ENCODE measurements around the gene CCDC7.
"Not testable (repeated sequence)": the region's sequence is repeated elsewhere in the genome, so short reads cannot be mapped to it uniquely, and the experiment has no call there.

CCDC7 gene

DNA sequence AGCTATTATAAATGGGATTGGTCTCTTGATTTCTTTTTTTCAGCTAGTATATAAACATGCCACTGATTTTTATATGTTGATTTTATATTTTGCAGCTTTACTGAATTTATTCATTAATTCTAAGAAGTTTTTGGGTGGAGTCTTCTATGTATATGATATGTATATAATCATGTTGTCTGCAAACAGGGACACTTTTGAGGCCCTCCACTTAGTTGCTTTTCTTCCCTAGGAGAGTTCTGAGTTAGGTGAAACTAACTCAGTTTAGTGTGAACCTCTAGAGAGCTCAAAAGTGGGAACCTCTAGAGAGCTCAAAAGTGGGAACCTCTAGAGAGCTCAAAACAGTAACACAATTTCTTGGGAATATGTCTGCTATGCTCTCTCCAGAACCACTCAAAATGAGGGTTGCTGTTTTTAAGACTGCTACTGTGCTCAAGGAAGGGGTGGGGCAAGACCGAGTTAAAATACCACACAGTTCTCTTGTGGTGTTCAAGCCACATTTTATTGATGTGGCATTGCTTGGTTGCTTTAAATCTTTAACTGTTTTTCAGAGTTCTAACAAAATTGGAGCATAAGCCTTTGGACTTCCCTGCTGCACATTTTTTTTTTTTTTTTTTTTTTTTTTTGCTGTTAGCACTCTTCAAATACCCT lies 13.2 kb downstream of the CCDC7 start:
- DNase-seq = peak; percentile 24

DNA sequence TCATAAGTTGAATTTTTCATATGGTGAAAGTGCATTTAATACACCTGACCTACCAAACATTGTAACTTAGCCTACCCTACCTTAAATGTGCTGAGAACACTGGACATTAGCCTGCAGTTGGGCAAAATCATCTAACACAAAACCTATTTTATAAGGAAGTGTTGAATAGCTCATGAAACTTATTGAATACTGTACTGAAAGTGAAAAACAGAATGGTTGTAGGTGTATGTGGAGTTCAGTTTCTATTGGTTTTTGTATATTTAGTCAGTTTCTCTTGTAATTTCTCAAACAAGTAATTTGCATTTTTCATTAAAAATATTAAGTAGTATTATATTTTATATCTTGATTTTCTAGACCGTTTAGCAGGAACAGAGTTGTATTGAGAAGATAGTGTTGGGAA lies 15.3 kb downstream of the CCDC7 start:
- no peak for DNase-seq

DNA sequence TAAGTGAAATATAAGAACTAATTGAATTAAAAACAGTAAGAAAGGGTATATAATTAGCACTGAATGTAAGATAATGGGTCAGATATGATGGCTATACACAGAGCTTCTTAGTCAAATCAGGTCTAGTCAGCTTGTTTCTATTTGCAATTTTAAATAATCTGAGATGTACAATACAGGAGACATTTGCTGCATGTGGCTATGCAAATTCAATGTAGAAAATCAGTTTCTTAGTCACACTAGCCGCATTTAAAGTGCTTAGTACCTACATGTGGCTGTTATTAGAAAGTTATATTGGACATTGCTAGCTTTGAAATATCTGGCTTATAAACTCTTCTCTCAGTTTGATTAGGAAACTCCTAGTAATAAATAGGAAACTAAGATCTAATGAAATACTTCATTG lies 25.3 kb downstream of the CCDC7 start:
- DNase-seq = no peak

DNA sequence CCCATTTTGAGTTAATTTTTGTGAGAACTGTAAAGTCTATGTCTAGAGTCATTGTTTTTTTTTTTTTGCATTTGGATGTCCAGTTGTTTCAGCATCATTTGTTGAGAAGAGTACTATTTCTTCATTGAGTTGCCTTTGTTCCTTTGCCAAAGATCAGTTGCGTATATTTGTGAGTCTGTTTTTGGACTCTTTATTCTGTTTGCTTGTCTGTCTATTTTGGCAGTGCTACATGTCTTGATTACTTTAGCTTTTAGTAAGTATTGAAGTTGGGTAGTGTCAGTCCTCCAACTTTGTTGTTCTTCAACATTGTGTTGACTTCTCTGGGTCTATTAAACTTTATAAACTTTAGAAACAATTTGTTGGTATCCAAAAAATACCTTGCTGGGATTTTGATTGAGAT lies 31.6 kb downstream of the CCDC7 start:
- DNase-seq = no peak

DNA sequence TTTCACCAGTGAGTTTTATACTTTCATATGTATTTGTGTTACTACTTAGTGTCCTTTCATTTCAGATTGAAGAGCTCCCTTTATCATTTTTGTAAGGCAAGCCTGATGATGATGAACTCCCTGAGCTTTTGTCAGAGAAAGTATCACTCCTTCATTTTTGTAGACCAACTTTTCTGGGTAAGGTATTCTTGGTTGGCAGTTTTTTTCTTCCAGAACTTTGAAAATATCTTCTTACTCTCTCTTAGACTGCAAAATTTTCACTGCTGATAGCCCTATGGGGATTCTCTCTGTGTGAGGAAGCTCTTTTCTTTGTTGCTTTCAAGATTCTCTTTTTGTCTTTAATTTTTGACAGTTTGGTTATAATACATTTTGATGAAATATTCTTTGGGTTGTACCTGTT lies 35.7 kb downstream of the CCDC7 start:
- no peak for DNase-seq

DNA sequence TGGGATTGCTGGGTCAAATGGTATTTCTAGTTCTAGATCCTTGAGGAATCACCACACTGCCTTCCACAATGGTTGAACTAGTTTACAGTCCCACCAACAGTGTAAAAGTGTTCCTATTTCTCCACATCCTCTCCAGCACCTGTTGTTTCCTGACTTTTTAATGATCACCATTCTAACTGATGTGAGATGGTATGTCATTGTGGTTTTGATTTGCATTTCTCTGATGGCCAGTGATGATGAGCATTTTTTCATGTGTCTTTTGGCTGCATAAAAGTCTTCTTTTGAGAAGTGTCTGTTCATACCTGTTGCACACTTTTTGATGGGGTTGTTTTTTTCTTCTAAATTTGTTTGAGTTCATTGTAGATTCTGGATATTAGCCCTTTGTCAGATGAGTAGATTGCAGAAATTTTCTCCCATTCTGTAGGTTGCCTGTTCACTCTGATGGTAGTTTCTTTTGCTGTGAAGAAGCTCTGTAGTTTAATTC lies 37.1 kb downstream of the CCDC7 start:
- not testable (repeated sequence) for DNase-seq

DNA sequence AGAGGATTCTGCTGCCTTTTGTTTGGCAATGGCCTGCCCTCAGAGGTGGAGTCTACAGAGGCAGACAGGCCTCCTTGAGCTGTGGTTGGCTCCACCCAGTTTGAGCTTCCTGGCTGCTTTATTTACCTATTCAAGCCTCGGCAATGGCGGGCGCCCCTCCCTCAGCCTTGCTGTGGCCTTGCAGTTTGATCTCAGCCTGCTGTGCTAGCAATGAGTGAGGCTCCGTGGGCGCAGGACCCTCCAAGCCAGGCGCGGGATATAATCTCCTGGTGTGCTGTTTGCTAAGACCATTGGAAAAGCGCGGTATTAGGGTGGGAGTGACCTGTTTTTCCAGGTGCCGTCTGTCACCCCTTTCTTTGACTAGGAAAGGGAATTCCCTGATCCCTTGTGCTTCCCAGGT lies 42.1 kb downstream of the CCDC7 start:
- DNase-seq = not testable (repeated sequence)

DNA sequence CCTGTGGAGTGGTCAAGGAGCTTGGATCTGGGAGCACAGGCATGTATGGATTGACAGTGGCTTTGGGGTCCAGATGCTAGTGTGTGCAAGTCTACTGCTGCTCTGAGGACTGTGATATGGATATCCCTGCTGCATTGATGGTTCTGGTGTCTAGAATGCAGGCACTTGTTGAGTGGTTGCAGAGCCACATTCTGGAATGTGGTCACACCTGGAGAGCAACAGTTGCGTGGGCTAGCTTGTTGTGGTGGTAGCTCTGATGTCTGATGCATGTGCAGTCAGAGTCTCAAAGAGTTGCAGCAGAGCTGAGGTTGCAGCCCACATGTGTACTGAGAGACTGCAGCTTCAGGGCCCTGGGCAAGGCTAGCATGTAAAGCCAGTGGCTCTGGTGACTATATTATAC lies 43.2 kb downstream of the CCDC7 start:
- no peak for DNase-seq

DNA sequence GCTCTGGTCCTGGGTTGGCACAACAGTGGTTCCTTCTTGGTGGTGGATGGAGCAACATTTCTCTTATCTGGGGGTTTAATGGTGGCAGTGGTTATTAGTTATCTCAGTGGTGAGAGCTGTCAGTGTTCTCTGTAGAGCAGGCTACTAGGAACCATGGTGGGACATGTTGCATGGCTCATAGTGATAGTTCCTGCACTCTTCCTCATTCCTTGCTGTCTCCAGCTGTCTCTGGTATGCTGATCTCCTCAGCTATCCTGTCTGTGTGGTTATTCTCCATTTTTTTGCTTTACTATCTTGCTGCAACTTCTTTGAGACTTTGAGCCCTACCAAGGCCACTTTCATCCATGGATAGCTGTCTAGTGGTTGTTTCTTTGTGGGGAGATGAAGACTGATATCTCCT lies 44.0 kb downstream of the CCDC7 start:
- DNase-seq = no peak

DNA sequence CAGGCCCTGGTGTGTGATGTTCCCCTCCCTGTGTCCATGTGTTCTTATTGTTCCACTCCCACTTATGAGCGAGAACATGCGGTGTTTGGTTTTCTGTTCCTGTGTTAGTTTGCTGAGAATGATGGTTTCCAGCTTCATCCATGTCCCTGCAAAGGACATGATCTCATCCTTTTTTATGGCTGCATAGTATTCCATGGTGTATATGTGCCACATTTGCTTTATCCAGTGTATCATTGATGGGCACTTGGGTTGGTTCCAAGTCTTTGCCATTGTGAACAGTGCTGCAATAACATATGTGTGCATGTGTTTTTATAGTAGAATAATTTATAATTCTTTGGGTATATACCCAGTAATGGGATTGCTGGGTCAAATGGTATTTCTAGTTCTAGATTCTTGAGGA lies 48.6 kb downstream of the CCDC7 start:
- DNase-seq = not testable (repeated sequence)

DNA sequence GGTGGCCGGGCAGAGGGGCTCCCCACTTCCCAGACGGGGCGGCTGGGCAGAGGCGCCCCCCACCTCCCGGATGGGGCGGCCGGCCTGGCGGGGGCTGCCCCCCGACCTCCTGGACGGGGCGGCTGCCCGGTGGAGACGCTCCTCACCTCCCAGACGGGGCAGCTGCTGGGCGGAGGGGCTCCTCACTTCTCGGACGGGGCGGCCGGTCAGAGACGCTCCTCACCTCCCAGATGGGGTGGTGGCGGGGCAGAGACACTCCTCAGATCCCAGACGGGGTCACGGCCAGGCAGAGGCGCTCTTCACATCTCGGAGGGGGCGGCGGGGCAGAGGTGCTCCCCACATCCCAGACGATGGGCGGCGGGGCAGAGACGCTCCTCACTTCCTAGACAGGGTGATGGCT lies 54.2 kb downstream of the CCDC7 start:
- not testable (repeated sequence) for DNase-seq

DNA sequence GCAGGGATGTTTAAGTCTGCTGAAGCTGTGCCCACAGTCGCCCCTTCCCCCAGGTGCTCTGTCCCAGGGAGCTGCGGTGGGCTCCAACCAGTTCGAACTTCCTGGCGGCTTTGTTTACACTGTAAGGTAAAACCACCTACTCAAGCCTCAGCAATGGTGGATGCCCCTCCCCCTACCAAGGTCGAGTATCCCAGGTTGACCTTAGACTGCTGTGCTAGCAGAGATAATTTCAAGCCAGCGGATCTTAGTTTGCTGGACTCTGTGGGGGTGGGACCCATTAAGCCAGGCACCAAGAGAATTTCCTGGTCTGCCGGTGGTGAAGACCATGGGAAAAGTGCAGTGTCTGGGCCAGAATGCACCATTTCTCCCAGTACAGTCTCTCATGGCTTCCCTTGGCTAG lies 56.0 kb downstream of the CCDC7 start:
- DNase-seq = no peak

DNA sequence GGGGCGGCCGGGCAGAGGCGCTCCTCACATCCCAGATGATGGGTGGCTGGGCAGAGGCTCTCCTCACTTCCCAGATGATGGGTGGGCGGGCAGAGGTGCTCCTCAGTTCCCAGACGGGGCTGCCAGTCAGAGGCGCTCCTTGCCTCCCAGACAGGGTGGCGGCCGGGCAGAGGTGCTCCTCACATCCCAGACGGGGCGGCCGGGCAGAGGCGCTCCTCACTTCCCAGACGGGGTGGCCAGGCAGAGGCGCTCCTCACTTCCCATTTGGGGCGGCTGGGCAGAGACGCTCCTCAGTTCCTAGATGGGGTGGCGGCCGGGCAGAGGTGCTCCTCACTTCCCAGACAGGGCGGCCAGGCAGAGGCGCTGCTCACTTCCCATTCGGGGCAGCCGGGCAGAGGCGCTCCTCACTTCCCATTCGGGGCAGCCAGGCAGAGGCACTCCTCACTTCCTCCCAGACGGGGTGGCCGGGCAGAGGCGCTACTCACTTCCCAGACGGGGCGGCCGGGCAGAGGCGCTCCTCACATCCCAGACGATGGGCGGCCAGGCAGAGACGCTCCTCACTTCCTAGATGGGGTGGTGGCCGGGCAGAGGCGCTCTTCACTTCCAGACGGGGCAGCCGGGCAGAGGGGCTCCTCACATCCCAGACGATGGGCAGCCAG lies 60.0 kb downstream of the CCDC7 start:
- not testable (repeated sequence) for DNase-seq

DNA sequence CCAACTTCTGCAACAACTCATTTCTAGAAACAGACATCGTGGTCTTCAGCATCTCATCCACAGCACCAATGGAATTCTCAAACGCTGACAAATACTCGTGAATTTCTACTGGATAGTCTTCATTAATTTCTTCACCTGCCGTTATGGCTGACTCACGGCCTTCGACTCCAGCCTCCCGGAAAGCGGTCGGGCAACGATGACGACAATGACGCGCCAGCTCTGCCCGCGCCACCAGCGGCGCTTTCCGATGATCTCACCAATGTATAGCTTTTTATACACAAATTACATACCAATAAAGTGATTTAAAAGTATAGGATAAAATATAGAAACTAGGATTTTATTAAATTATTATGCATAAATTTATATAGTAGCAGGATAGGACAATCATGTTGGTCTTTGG lies 65.7 kb downstream of the CCDC7 start:
- DNase-seq = no peak

DNA sequence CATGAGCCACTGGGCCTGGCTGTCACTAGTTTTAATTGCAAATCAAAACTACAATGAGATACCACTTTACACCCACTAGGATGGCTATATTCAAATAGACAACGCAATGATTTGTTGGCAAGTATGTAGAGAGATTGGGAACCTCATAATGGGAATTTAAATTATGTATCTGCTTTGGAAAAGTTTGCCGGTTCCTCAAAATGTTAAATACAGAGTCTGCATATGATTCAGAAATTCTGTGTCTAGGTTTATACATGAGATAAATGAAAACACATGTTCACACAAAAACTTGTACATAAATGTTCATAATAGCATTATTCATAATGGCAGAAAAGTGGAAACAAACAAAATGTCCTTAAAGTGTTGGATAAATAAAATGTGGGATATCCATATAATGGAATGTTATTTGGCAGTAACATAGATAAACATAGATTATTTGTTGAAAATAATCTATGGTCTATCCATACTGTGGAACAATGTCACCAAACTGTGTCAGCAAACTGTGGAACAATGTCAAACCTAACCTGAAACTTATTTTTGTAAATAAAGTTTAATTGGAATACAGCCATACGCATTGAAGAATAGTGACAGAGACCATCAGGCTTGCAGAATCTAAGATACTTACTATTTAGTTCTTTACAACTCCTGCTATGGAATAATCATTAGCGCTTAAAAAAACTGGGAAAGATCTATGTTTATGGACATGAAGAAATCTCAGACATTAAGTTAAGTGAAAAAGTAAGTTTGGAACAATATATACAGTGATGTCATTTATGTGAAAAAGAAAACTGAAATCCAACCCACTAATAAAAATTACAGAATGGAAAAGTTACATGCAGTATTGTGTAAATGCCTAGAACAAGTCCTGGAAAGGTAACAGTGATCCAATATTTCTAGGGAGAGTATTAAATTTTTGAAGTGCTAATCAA lies 70.9 kb downstream of the CCDC7 start:
- DNase-seq = no peak

DNA sequence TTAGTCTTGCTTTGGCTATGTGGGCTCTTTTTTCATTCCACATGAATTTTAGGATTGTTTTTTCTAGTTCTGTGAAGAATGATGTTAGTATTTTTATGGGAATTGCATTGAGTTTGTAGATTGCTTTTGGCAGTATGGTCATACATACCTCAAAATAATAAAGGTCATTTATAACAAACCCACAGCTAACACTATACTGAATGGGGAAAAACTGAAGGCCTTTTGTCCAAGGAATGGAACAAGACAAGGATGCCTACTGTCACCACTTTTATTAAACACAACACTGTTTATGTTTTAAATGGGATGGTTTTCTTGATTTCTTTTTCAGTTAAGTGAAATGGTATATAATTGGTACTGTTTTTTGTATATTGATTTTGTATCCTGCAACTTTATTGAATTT lies 84.3 kb downstream of the CCDC7 start:
- no peak for DNase-seq

DNA sequence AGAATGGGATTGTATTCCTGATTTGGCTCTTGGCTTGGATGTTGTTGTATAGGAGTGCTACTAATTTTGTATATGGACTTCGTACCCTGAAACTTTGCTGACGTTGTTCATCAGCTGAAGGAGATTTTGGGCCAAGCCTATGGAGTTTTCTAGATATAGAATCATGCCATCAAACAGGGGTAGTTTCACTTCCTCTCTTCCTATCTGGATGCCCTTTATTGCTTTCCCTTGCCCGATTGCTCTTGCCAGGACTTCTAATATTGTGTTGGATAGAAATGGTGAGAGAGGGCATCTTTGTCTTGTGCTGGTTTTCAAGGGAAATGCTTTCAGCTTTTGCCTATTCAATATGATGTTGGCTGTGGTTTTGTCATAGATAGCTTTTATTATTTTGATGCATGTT lies 92.3 kb downstream of the CCDC7 start:
- DNase-seq = no peak

DNA sequence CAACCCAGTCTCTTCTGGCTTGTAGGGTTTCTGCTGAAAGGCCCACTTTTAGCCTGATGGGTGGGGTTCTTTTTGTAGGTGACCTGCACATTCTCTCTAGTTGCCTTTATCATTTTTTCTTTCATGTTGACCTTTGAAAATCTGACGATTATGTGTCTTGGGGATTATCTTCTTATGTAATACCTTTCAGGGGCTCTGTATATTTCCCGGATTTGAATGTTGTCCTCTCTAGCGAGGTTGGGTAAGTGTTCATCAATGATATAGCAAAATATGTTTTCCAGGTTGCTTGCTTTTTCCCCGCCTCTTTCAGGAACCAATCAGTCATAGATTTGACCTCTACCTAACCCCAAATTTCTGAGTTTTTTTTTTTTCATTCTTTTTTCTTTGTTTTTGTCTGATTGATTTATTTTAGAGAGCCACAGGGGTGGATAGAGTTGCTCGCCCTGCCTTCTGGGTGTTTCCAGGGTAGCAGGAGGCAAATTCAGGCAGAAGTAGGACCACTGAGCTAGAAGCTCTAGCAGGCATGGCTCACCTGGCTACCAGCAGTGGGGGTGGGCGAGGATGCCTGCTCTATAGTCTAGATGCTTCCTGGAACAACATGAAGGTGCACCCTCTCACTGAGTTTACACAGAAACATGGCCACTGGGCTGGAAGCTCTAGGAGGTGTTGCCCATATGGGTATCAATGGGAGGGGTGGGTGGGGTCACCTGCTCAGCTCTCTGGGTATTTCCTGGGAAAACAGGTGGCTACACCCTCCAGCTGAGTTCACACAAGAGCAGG lies 94.9 kb downstream of the CCDC7 start:
- DNase-seq = no peak

DNA sequence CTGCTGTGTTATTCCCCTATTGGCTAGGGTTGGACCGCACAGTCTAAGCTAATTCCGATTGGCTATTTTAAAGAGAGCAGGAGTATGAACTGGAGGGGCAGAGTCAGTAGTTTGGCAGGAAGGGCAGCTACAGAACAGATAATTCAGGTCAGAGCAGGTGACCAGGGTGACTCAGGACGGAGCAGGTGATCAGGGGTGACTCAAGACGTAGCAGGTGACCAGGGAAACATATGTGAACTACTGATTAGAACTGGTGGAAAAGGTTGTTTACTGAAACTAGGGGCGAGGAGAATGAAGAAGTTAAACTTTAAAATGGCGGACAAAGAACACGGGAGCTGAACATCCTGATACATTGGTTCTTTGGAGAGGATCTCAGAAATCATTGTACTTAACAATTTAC lies 102.3 kb downstream of the CCDC7 start:
- no peak for DNase-seq

DNA sequence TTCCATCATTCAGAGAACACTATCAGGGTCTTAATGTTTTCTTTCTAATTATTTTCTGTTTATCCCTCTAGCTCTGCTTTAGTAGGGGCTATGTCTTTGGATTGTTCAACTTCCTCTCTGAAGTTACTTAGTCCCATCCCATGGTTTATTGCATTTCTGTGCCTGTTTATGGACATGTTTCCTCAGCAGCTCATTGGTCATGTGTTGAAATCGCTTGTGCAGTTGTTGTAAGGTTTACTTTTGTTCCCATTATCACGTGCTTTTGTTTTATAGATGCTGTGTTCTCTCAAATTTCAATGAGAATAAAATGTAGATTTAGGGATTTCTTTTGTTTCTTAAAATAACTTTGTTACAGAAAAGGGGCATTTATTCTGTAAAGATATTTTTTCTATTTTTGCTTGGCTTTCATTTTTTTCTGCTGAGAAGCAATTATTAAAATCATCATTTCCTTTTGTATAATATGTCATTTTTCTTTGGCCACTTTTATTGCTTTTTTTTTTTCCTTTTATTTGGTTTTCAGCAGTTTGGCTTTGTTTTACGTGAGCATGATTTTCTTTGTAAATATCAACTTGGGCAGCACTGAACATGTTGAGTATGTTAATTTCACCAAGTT lies 110.9 kb downstream of the CCDC7 start:
- DNase-seq = no peak

DNA sequence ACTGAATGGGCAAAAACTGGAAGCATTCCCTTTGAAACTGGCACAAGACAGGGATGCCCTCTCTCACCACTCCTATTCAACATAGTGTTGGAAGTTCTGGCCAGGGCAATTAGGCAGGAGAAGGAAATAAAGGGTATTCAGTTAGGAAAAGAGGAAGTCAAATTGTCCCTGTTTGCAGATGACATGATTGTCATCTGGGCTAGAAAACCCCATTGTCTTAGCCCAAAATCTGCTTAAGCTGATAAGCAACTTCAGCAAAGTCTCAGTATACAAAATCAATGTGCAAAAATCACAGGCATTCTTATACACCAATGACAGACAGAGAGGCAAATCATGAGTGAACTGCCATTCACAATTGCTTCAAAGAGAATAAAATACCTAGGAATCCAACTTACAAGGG lies 116.8 kb downstream of the CCDC7 start:
- not testable (repeated sequence) for DNase-seq

DNA sequence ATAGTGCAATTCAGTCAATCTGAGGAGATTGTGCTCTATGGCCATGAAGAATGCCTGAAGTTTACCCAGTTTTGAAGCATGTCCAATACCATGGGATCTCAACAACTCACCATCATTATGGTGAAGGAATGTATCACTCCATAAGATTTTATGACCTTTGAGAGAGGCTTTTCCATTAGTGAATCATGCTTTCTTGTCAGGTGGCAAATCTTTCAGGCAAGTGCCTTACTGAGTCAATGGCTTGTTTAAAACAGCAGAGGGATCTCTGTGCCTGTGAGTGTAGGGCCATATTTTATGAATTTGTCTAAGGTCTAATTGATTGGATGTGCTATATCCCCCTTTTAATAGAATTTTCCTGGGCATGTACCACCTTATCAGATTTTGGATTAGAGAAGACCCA lies 131.5 kb downstream of the CCDC7 start:
- DNase-seq = no peak
